ENCODE data around the gene ZNF467.

- TF ChIP-seq CTCF (conservative IDR thresholded peaks at IDR 0.05; ENCODE audit: low read depth in 2 of 2) = peak in 1 of 2 experiments; percentile 17; a peak in 1 of 4 replicates
- TF ChIP-seq EZH2 (IDR thresholded peaks at IDR 0.05; ENCODE audit: low read depth, unreplicated experiment) = no peak
- no peak for TF ChIP-seq POLR2AphosphoS5 (IDR thresholded peaks at IDR 0.05; ENCODE audit: low read depth)
- TF ChIP-seq NANOG (IDR thresholded peaks at IDR 0.05; ENCODE audit: borderline replicate concordance) = no peak
Measured at GRCh38 chr7:149803551-149804074, 30.2 kb upstream of the ZNF467 start.
